CD4-positive, alpha-beta T cell treated with Interferon gamma for 1 hour (primary cell): ENCODE measurements around the gene HEG1.
A peak's percentile ranks its signal among the peaks of the same experiment; 100 is the strongest.

Experiments used
- DNase-seq: peaks from one replicate; pipeline ENCODE4 v3.0.0-alpha.2; 2020

HEG1 gene

GRCh38 chr3:125043599-125044151 lies 12.1 kb downstream of the HEG1 start:
- DNase-seq: no peak

GRCh38 chr3:125042725-125043406 lies 12.9 kb downstream of the HEG1 start:
- DNase-seq: no peak

- DNase-seq: no peak
These were observed 16.4 kb downstream of the HEG1 start for GRCh38 chr3:125039131-125040100.

GRCh38 chr3:125037498-125038150 lies 18.2 kb downstream of the HEG1 start:
- no peak for DNase-seq

- DNase-seq: no peak
These were observed 20.6 kb downstream of the HEG1 start for GRCh38 chr3:125035217-125035616.

- no peak for DNase-seq
These were observed 22.2 kb downstream of the HEG1 start for GRCh38 chr3:125033616-125034015.

- no peak for DNase-seq
These were observed 22.7 kb downstream of the HEG1 start for GRCh38 chr3:125033135-125033534.

GRCh38 chr3:125032683-125033082 lies 23.1 kb downstream of the HEG1 start:
- no peak for DNase-seq

GRCh38 chr3:125032100-125032643 lies 23.6 kb downstream of the HEG1 start:
- DNase-seq: no peak

GRCh38 chr3:125031544-125031943 lies 24.3 kb downstream of the HEG1 start:
- DNase-seq: no peak

- no peak for DNase-seq
These were observed 27.1 kb downstream of the HEG1 start for GRCh38 chr3:125028657-125029056.

- DNase-seq: no peak
These were observed 30.2 kb downstream of the HEG1 start for GRCh38 chr3:125025642-125026041.

- DNase-seq: no peak
These were observed 31.0 kb downstream of the HEG1 start for GRCh38 chr3:125024817-125025216.

GRCh38 chr3:125023833-125024555 lies 31.8 kb downstream of the HEG1 start:
- no peak for DNase-seq

GRCh38 chr3:125022206-125022605 lies 33.6 kb downstream of the HEG1 start:
- DNase-seq: no peak

GRCh38 chr3:125019271-125019670 lies 36.5 kb downstream of the HEG1 start:
- peak; percentile 9 for DNase-seq

GRCh38 chr3:125017406-125017805 lies 38.4 kb downstream of the HEG1 start:
- no peak for DNase-seq

- DNase-seq: no peak
These were observed 41.1 kb downstream of the HEG1 start for GRCh38 chr3:125014570-125015179.

- DNase-seq: no peak
These were observed 42.7 kb downstream of the HEG1 start for GRCh38 chr3:125013095-125013494.

GRCh38 chr3:125011941-125012340 lies 43.9 kb downstream of the HEG1 start:
- no peak for DNase-seq

GRCh38 chr3:125010393-125010792 lies 45.4 kb downstream of the HEG1 start:
- DNase-seq: no peak

- DNase-seq: no peak
These were observed 47.0 kb downstream of the HEG1 start for GRCh38 chr3:125008766-125009165.
